NOMO-1 treated with dmso at 0.1 percent for 144 hours (cell line): ENCODE measurements around the gene MIPOL1.
"Not testable (repeated sequence)": the region's sequence is repeated elsewhere in the genome, so short reads cannot be mapped to it uniquely, and the experiment has no call there.

ENCODE experiments used
- DNase-seq: peaks from one replicate; lab custom pipeline; 2025; ENCODE audit not compliant: unreplicated experiment; lab: John Stamatoyannopoulos, UW

The MIPOL1 gene

DNA sequence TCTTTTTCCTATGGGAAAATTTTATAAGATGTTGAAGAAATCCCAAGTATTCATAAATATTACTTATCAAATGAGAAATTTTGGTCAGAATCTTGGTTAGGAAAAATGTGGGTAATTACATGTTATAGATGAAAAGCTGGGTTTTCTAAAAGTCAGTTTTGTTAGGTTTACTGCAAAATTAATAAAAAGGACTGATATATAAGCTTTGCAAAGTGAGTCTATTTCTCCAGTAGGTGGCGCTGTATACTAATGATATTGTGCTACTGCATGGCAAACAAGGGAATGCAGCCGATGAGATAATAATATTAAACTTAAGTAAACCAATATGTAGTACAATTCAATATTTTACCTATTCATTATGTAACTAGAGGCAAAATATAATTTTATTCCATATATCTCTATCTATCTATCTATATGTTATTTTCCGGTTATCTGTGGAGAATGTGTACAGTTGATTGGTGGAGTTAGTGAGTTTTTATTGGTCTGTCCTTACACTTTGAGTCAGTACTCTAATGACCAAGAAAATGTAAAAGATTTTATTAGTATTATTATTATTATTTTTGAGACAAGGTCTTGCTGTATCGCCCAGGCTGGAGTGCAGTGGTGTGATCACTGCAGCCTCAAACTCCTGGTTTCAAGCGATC is 32.9 kb downstream of the MIPOL1 start:
- no peak for DNase-seq

DNA sequence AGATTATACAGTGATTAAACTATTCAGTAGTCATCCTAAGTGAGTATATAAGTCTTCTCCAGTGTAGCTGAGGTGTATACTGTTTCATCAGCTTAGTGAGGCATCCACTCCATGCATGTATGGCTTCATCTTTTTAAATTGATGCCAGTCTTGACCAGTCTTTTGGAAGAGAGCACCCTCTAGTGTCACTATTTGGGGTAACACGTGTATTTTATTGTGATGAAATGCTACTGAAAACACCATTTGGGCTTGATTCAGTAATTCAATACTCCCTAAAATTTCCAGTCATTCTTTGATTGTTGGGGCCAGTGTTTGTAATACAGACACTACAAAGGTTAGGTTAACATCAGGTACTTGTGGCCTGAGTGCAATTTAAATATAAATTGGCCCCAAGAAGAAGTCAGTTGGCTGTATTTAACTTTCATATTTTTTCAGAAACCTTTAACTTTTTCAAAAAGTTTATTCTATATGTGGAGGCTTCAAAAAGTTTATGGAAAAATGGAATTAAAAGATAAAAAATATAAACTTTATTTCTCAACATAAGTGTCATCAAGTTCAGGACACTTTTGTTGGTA is 35.3 kb downstream of the MIPOL1 start:
- no peak for DNase-seq

DNA sequence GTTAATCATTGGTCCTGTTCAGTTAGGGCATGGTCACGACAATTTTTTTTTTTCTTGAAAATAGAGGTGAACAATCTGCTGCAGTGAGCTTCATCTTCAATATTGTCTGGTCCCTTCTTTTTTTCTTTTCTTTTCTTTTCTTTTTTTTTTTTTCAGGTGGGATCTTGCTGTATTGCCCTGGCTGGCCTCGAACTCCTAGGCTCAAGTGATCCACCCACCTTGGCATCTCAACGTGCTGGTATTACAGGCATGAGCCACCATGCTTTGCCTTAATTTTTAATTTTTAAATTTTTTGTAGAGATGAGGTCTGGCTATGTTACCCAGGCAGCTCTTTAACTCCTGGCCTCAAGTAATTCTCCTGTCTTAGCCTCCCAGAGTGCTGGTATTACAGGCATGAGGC is 36.5 kb downstream of the MIPOL1 start:
- no peak for DNase-seq

DNA sequence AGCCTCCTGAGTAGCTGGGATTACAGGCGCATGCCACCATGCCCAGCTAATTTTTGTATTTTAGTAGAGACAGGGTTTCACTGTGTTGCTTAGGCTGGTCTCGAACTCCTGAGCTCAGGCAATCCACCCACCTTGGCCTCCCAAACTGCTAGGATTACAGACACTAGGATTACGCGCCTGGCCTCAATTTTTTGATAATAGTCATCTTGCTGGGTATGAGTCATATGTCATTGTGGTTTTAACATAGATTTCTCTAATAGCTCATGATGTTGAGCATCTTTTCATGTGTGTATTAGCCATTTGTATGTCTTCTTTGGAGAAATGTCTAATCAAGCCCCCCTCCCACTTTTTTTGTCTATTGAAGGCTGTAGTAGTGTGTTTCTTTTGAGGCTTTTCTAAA is 38.3 kb downstream of the MIPOL1 start:
- not testable (repeated sequence) for DNase-seq

DNA sequence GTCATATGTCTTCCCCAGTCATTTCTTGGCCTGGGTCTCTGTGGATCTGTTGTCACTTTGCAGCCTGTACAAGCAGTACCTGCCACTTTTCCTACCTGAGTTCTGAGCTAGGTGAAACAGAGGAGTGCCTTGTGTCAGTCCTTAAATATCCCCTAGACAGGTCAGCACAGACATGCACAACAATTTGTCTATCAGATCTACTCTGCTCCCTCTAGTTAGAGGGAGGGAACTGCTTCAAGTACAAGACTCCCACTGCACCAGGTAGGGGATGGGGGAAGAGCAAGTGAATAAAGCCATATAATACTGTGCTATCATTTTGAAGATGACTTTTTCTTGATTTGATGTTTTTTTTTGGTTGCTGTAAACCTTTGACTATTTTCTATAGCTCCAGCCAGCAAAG is 39.4 kb downstream of the MIPOL1 start:
- DNase-seq: no peak

DNA sequence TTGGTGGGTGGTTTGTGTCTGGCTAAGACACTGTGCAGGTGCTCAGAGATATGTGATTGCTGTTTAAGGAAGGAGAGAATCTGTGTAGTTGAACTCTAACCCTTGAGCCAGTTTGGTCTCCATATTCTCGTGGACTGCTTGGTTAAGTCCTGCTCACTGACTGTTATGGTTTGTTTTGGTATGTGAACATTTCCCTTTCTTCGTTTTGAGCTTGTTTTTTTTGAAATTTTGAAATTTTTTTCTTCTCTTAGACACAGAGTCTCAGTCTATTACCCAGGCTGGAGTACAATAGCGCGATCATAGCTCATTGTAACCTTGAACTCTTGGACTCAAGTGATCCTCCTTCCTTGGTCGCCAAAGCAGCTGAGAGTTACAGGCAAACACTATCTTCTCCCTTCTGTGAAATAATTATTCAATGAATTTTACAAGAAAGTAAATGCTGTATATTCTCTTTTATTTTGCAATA is 40.0 kb downstream of the MIPOL1 start:
- no peak for DNase-seq

DNA sequence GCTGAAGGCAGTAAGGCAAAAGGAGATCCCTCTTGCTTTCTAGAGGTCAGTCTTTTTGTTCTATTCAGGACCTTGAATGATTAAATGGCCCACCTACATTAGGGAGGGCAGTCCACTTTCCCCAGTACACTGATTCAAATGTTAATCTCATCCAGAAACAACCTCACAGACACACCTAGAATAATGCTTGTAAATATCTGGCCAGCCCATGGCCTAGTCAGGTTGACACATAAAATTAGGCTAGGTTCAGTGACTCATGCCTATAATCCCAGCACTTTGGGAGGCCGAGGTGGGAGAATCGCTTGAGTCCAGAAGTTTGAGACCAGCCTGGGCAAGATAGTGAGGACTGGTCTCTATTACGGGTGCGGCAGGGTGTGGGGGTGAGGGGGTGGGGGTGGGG is 43.5 kb downstream of the MIPOL1 start:
- DNase-seq: no peak

DNA sequence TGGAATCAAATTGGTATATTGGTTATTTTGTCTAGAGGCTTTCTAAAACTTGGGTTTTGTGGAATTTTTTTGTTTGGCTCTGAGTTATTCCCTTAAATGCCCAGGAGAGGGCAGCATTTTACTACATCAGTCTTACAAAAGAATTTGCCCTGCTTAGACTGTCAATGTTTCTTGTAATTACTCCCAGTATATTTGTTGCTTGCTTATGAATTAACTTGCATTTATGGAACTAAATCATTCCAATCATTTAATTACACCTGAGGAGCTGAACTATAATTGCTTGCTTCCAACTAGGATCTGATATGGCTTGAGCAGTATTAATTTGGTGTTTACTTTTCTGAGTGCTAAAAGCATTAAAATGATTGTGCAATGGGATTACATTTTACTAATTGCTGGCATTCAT is 48.7 kb downstream of the MIPOL1 start:
- DNase-seq: no peak

DNA sequence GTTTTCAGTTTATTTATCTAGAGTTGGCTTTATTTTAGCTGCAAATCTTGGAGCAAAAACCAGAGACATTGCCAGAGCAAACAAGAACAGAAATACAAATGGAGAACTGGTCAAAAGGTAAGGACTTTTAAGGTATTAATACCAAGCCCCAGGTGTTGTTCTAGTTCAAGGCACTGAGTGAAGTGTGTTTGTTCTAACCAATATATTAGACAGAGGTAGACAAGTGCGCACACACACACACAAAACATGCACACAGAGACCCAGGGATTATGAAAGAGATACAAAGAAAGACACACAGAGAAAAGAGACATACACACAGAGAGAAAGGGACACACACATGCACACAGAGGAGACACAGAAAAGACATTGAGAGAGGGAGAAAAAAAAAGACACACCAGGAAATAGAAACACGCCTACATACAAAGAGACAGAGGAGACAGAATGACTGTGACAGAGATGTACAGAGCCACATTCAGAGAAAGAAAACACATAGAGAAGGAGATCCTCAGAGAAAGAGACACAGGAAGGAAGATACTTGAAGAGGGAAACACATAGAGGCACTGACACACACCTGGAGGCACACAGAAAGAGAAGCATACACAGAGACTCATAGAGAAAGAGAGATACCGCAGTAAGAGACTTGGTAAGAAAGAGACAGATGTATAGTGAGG is 50.2 kb downstream of the MIPOL1 start:
- DNase-seq: no peak

DNA sequence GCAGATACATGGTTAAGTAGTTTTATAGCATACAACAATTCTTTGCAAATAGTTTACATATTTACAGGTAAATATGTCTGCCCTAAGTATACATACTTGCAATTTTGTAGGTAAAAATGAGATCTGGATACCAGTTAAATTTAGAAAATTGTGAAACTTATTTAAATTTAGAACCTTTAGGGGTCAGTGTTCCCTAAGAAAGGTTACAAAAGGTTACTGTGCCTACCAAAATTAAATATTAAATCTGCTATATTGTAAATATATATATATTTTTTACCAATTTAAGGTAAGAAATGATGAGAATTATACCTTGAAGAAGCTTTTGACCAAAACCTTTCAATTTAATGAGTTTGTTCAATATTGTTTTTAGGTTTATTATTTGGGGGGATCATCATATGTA is 54.0 kb downstream of the MIPOL1 start:
- no peak for DNase-seq

DNA sequence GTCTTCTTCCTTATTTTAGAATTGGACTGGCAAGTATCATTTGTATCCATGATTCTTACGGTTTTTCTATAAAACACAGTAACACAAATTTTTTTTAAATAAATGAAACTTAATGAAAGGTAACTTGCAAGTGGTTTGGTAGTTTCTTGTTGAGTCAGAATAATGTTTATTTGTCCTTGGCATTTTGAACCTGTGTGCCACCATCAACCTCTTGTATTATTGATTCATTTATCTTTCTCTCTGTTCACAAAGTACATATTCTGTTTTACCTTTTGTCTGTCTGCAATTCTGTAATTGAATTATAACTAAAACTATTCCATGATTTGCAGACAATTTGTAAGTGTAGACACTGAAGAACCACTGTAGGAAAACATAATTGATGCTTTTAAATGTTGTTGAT is 54.7 kb downstream of the MIPOL1 start:
- DNase-seq: no peak

DNA sequence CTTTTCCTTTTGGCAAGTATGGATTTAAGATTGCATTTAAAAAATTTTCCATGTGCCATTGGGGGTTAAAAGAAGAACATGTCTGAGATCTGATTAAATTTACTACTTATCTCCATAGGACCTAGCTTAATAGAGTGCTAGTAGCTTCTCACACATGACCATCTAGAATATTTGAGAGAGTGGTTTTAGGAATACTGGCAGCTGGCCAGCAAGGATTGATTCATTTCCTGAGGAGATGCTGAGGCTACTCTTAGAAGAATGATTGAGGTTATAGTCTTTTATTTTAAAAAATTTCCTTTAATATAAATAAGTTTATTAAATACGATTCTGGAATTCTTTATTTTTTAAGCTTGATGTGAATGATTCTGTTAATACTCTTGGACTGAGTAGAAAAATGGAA is 56.2 kb downstream of the MIPOL1 start:
- no peak for DNase-seq

DNA sequence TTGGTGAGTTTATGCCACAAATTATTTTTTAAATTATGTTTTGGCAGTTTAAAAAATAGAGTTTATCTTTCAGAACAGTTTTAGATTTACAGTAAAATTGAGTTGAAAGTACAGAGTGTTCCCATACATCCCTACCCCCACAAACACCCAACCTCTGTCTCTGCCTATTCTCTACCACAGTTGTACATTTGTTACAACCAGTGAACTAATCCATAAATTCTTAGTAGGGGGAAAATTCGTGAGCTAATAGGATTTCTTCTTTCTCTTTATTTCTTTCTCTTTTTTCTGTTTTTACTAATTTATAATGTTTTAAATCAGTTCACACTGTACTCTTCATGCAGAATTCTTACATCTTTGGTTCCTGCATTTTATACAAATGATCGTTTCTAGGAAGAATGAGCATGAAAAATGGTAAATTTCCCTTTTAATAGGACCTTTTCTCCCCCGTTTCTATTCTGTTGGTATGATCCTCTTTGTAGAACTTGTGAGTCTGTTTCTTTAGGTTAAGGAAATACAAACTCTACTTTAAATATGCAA is 56.7 kb downstream of the MIPOL1 start:
- DNase-seq: no peak

DNA sequence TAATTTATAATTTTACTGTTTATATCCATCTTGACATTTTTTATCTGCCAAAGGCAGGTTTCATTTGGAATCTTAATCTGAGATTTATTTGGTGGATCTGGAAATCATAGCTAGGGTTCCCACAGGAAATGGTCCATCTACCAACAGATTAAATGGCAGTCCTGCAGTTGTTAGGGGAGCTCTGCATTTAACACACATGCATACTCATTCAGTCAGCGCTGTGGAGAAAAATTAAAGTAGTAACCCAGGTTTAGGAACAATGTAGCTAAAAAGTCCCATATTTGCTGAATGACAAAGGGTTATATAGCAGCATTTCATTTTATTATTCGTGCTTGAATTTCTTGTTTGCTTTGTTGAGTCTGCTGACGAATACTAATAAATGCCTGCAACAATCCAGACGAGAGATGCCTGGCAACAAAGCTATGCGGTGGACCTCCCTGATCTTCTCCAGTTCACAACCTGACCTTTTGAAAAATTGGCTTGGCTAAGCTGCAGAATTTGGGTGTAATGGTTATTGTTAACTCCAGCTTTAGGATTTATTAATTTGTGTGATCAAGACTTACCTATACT is 59.8 kb downstream of the MIPOL1 start:
- DNase-seq: no peak

DNA sequence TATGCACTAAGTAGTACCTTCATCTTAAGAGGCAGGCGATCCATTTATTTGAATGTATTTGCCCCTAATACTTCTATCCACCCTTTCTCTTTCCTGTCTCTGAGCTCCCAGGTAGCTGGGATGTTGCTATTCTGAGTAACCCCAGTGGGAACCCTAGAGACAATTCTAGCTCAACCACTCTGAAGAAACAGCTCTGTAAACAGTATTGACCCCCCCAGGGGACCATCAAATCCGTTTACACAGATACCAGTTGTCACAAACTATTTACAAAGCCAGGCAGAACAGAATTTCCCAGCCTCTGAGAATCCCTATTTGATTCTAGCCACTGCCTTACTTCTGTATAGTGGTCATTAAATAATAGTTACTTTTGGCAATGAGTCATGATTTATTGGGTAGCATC is 64.9 kb downstream of the MIPOL1 start:
- DNase-seq: no peak

DNA sequence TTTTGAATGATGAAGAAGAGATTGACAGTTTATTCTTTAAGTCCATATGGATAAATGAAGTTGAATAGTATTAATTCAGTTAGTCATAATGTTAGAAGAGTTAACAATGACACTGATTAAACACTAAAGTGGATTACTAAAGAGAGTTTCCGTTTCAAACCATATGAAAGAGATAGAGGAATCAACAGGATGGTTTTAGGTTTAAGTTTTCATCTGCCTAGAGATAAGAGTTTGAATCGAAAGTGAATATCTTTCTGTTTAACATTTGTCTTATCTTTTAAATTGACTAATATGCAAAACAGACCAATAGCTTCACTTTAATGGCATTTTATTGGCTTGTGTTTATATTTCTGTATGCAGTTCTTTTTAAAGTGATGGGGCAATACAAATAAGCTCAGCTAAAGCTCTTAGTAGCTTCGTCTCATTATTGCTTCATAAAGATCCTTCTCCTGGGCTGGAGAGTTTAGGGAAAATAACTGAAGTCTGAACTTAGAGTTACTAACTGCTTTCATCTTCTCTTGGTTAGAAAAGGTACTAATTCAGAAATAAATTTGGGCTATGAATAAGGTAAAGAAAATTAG is 66.0 kb downstream of the MIPOL1 start:
- DNase-seq: no peak

DNA sequence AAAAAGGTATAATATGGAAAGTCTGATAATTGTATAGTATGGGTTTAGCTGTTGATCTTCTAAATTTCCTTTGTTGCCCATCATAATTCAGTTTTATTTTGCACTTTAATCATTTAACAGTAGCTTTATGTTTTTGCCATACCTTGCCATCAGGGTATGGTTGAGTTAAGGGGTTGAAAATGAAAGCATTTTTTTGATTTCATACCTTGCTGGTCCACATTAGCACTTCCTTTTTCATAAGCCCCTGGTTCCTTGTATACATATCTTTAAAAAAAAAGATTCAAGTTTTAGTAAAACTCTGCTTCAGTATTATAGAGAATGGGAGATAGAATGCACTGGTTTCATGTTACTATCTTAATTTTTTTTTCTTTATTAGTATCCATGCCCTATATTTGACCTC is 71.1 kb downstream of the MIPOL1 start:
- no peak for DNase-seq

DNA sequence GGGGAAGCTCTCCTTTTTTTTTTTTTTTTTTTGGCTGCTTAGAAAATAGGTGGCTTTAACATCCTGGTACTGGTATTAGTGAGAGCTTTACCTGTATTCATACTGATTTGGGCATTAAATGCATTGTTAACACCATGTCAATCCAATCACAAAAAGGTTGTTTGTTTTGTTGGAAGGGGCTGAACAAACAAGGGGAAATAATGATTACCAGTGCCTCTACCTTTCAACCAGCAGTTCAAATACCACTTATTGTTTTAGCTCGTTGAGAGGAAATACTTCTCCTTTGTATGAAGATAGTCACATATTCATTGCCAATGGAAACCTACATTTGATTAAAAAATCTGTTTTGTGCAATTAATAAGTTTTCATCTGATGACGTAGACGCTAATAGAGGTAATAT is 72.9 kb downstream of the MIPOL1 start:
- no peak for DNase-seq

DNA sequence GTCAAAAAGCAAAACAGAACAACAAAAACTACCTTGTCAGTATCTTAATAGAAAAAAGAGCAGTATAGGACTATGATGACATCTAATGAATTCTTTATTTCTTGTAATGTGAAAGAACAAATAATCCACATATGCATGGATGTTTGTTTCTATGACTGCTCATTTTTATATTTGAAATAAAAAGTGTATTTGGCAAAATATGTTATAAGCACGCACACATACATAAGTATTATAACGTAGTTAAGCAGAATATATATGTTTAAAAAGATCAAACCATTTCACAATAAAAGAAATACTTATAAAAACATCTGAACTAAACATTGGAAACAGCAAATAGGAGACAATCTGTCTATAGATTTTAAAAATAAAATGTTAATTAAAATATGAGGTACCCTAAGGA is 74.8 kb downstream of the MIPOL1 start:
- no peak for DNase-seq

DNA sequence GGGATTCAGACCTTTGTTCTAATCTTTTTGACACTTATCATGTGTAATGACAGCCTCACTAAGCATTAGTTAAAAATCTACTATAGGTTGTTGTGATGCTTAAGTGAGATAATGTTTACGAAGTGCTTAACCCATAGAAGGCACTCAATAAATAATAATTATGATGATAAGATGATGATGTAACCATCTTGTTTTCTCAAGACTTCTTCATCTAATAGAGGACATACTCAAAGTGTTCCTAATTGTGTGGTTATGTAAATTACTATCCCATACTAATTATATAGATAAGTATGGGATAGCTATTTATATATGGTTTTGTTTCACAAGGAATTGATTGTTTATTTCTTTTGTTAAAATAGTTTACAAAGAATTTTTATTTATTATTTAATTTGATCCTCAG is 76.9 kb downstream of the MIPOL1 start:
- no peak for DNase-seq

DNA sequence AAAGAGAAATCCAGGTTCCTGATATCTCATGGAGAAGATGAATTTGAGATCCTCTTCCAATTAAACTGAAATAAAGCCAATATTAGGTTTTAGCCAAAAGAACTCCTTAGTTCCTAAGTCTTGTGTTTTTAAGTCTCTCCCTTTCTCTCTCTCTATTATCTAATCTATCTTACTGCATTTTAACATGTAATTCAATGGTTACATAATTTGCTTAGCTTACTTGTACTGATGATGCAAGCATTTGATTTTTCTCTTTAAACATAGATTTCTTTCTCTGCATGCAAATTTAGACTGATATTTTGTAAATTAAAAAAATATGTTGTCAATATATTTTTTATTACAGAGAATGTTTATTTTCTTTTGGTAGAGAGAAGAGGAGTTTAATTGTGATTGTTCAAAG is 78.2 kb downstream of the MIPOL1 start:
- no peak for DNase-seq
